Cardiac muscle cell (in vitro differentiated cells and primary cell): ENCODE measurements around the gene ZFAND2B. TPM values are rescaled to one million over a fixed set of nuclear protein-coding genes. Genes with fewer than 3 reads are reported as not detected.

ENCODE experiments used
- DNase-seq, 2 donors: peaks; one replicate each; pipeline versions ENCODE4 v3.0.0 to v3.0.0-alpha.2; 2010 to 2017; ENCODE audit warnings: low read depth in 1 of 2, low spot score in 1 of 2
- H3K27ac ChIP-seq: fragments of 200-600 bp; sonication (generic); 2 replicates; pipeline ENCODE4 v1.5.1; 2016
- H3K27me3 ChIP-seq: fragments of 200-600 bp; sonication (generic); 2 replicates; pipeline ENCODE4 v1.6.0; 2016; ENCODE audit warnings: control low read depth
- H3K36me3 ChIP-seq: fragments of 200-600 bp; sonication (generic); 2 replicates; pipeline ENCODE4 v1.5.1; 2016; ENCODE audit warnings: control low read depth
- H3K4me1 ChIP-seq: fragments of 200-600 bp; sonication (generic); 2 replicates; pipeline ENCODE4 v1.8.1; 2017; ENCODE audit warnings: low read depth, mild to moderate bottlenecking, mixed run types
- H3K4me3 ChIP-seq: fragments of 200-600 bp; sonication (generic); 2 replicates; pipeline ENCODE4 v1.5.1; 2016; ENCODE audit warnings: mild to moderate bottlenecking
- H3K9me3 ChIP-seq: fragments of 200-600 bp; sonication (generic); 2 replicates; pipeline ENCODE4 v1.5.1; 2017; ENCODE audit warnings: low read depth, mild to moderate bottlenecking, control low read depth
- CTCF ChIP-seq: IDR thresholded peaks from 2 replicates; pipeline ENCODE4 v1.5.1; 2012; ENCODE audit warnings: low read depth, mild to moderate bottlenecking, low read length
- polyA plus RNA-seq: library from polyadenylated mRNA; unstranded; fragments of >200 nt; fragmentation: Nextera tagmentation; extraction: Ambion mirVana; gene quantifications from 2 replicates; pipeline ENCODE4 v1.2.1, GENCODE V29; 2016
- total RNA-seq: library from RNA; depleted of rRNA; stranded (reverse); fragments of >200 nt; gene quantifications from 2 replicates; pipeline ENCODE4 v1.2.3, GENCODE V29; 2016

The ZFAND2B gene
- total and polyA plus RNA-seq, 2 experiments from 2014 or later: 35.4 to 54.8 TPM

- DNase-seq: no peak
- Histone ChIP-seq H3K36me3 (no peaks in the 10 kb centered on the region), H3K4me3 (no peak overlapping the region), H3K9me3 (no peaks in the 10 kb centered on the region), H3K27me3 (peaks cover 41% of the 10 kb centered on the region), H3K4me1 (peaks cover 18% of the 10 kb centered on the region), H3K27ac (no peak overlapping the region)
- TF ChIP-seq CTCF: no peak
Observed at GRCh38 chr2:219250049-219250781, 43.6 kb downstream of the ZFAND2B start.

GRCh38 chr2:219251656-219252055 is 45.1 kb downstream of the ZFAND2B start:
- Histone ChIP-seq H3K4me1 (peaks cover 12% of the 10 kb centered on the region), H3K4me3 (no peak overlapping the region), H3K9me3 (no peaks in the 10 kb centered on the region), H3K36me3 (no peaks in the 10 kb centered on the region), H3K27ac (no peak overlapping the region), H3K27me3 (peaks cover 55% of the 10 kb centered on the region)
- no peak for TF ChIP-seq CTCF
- DNase-seq: no peak

GRCh38 chr2:219252084-219252483 is 45.5 kb downstream of the ZFAND2B start:
- no peak overlapping the region for H3K4me3 ChIP-seq
- no peak overlapping the region for H3K27ac ChIP-seq
- H3K27me3 ChIP-seq: peaks cover 59% of the 10 kb centered on the region
- H3K4me1 ChIP-seq: peaks cover 12% of the 10 kb centered on the region
- no peaks in the 10 kb centered on the region for H3K36me3 ChIP-seq
- no peak for TF ChIP-seq CTCF
- no peak for DNase-seq
- no peaks in the 10 kb centered on the region for H3K9me3 ChIP-seq

GRCh38 chr2:219252570-219252899 is 46.0 kb downstream of the ZFAND2B start:
- no peaks in the 10 kb centered on the region for H3K9me3 ChIP-seq
- TF ChIP-seq CTCF: no peak
- no peaks in the 10 kb centered on the region for H3K36me3 ChIP-seq
- DNase-seq: no peak
- H3K4me3 ChIP-seq: no peak overlapping the region
- H3K27ac ChIP-seq: no peak overlapping the region
- peaks cover 64% of the 10 kb centered on the region for H3K27me3 ChIP-seq
- H3K4me1 ChIP-seq: peaks cover 12% of the 10 kb centered on the region

- no peaks in the 10 kb centered on the region for H3K36me3 ChIP-seq
- DNase-seq: no peak
- no peak within 1 kb of the TSS for H3K27ac ChIP-seq
- no peak for TF ChIP-seq CTCF
- no peaks in the 10 kb centered on the region for H3K9me3 ChIP-seq
- peak within 1 kb of the TSS; percentile 33 for H3K4me3 ChIP-seq
- H3K4me1 ChIP-seq: peaks cover 12% of the 10 kb centered on the region
- H3K27me3 ChIP-seq: peaks cover 69% of the 10 kb centered on the region
Observed at GRCh38 chr2:219252900-219253752, 46.5 kb downstream of the ZFAND2B start, which contains the start of gene TUBA4B. Gene TUBA4B (plus strand): TSS chr2:219253243. CDS start chr2:219253408, 165 bp downstream.
